ENCODE measurements around the gene ADAM22. TPM values are rescaled to one million over a fixed set of nuclear protein-coding genes. Genes with fewer than 3 reads are reported as not detected.

The ADAM22 gene
- total RNA-seq, 1 donor = 1.3 TPM

- TF ChIP-seq, protein P1, sequence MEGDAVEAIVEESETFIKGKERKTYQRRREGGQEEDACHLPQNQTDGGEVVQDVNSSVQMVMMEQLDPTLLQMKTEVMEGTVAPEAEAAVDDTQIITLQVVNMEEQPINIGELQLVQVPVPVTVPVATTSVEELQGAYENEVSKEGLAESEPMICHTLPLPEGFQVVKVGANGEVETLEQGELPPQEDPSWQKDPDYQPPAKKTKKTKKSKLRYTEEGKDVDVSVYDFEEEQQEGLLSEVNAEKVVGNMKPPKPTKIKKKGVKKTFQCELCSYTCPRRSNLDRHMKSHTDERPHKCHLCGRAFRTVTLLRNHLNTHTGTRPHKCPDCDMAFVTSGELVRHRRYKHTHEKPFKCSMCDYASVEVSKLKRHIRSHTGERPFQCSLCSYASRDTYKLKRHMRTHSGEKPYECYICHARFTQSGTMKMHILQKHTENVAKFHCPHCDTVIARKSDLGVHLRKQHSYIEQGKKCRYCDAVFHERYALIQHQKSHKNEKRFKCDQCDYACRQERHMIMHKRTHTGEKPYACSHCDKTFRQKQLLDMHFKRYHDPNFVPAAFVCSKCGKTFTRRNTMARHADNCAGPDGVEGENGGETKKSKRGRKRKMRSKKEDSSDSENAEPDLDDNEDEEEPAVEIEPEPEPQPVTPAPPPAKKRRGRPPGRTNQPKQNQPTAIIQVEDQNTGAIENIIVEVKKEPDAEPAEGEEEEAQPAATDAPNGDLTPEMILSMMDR (IDR thresholded peaks at IDR 0.05; ENCODE audit: insufficient read depth, low read depth, low read length) = no peak
- DNase-seq (ENCODE audit: low read depth) = no peak
- H3K4me3 ChIP-seq (ENCODE audit: low read depth, low read length) = no peak overlapping the region
Observed at GRCh38 chr7:88202799-88203198, 268.7 kb downstream of the ADAM22 start.

DNA sequence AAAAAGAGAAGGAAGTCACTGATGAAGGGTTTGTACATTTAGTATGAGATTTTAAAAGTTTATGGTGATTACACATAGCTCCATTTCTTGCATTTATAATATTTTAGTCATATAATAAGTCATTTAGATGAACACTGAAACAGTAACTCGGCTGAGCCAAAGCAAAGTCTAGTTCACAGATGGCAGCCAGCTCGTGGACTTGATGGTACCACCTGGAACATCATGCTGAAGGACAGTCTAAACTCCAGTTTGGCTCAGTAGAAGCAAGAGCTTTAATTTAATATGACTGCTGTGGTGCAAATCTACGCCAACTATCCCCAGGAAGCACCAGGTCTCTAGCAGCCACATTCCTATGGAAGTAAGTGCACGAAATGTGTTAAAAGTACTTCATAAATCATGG, 269.4 kb downstream of the ADAM22 start:
- TF ChIP-seq, protein P1 (IDR thresholded peaks at IDR 0.05; ENCODE audit: insufficient read depth, low read depth, low read length) = no peak
- no peak for DNase-seq (ENCODE audit: low read depth)

GRCh38 chr7:88204525-88205110, 270.6 kb downstream of the ADAM22 start:
- no peak for DNase-seq (ENCODE audit: low read depth)
- TF ChIP-seq, protein P1 (IDR thresholded peaks at IDR 0.05; ENCODE audit: insufficient read depth, low read depth, low read length) = no peak
- no peak overlapping the region for H3K4me3 ChIP-seq (ENCODE audit: low read depth, low read length)

More for the DNA sequence above, 269.4 kb downstream of the ADAM22 start:
- no peak overlapping the region for H3K4me3 ChIP-seq (ENCODE audit: low read depth, low read length)

- TF ChIP-seq, protein P1 (IDR thresholded peaks at IDR 0.05; ENCODE audit: insufficient read depth, low read depth, low read length) = no peak
- no peak overlapping the region for H3K4me3 ChIP-seq (ENCODE audit: low read depth, low read length)
- DNase-seq (ENCODE audit: low read depth) = no peak
Observed at GRCh38 chr7:88205179-88205578, 271.1 kb downstream of the ADAM22 start.

DNA sequence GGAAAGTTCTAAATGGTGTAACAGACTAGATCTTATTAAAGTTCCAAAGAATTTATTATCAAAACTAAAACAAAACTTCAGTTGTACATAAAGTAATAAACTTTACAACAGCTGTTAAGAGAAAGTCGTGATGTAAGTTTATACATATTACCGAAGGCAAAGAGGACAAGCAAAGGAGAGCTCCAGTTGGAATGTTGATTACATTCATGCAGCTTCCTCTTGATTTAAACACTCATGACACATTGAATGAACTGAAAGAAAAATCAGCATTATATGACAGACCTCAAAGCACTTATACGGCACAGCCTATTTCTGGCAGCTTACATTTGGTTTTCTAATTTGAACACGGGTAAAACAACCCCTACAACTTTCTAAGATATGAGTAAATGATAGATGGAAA, 272.2 kb downstream of the ADAM22 start:
- H3K4me3 ChIP-seq (ENCODE audit: low read depth, low read length) = no peak overlapping the region
- DNase-seq (ENCODE audit: low read depth) = no peak
- TF ChIP-seq, protein P1 (IDR thresholded peaks at IDR 0.05; ENCODE audit: insufficient read depth, low read depth, low read length) = no peak

GRCh38 chr7:88208521-88208920, 274.5 kb downstream of the ADAM22 start:
- DNase-seq (ENCODE audit: low read depth) = no peak
- no peak overlapping the region for H3K4me3 ChIP-seq (ENCODE audit: low read depth, low read length)
- TF ChIP-seq, protein P1 (IDR thresholded peaks at IDR 0.05; ENCODE audit: insufficient read depth, low read depth, low read length) = no peak

GRCh38 chr7:88212918-88213317, 278.9 kb downstream of the ADAM22 start:
- no peak overlapping the region for H3K4me3 ChIP-seq (ENCODE audit: low read depth, low read length)
- DNase-seq (ENCODE audit: low read depth) = no peak
- TF ChIP-seq, protein P1 (IDR thresholded peaks at IDR 0.05; ENCODE audit: insufficient read depth, low read depth, low read length) = no peak
